Ishikawa (cell line): ENCODE data around the gene APC.

Experiments
- CEBPB ChIP-seq: IDR thresholded peaks from 2 replicates; pipeline ENCODE4 v1.6.1; 2012
- CREB1 ChIP-seq: IDR thresholded peaks from 2 replicates; pipeline ENCODE4 v1.6.1; 2012; ENCODE audit warnings: low read depth
- EGR1 ChIP-seq: IDR thresholded peaks from 2 replicates; pipeline ENCODE4 v1.6.1; 2012
- EP300 ChIP-seq: IDR thresholded peaks from 2 replicates; pipeline ENCODE4 v1.6.1; 2012; ENCODE audit warnings: borderline replicate concordance
- FOXM1 ChIP-seq: IDR thresholded peaks from 2 replicates; pipeline ENCODE4 v1.6.1; 2012; ENCODE audit warnings: low read depth, borderline replicate concordance
- MAX ChIP-seq: IDR thresholded peaks from 2 replicates; pipeline ENCODE4 v1.6.1; 2012
- NFIC ChIP-seq: IDR thresholded peaks from 2 replicates; pipeline ENCODE4 v1.6.1; 2012
- RAD21 ChIP-seq: IDR thresholded peaks from 2 replicates; pipeline ENCODE4 v1.6.1; 2012; ENCODE audit warnings: low read depth
- REST ChIP-seq: IDR thresholded peaks from 2 replicates; pipeline ENCODE4 v1.6.1; 2012; ENCODE audit warnings: low read depth, mild to moderate bottlenecking
- TAF1 ChIP-seq: IDR thresholded peaks from 2 replicates; pipeline ENCODE4 v1.6.1; 2012; ENCODE audit warnings: low read depth, mild to moderate bottlenecking
- TCF12 ChIP-seq: IDR thresholded peaks from 2 replicates; pipeline ENCODE4 v1.6.1; 2012; ENCODE audit warnings: low read depth
- TEAD4 ChIP-seq: IDR thresholded peaks from 2 replicates; pipeline ENCODE4 v1.6.1; 2012
- USF1 ChIP-seq: IDR thresholded peaks from 2 replicates; pipeline ENCODE4 v1.6.1; 2012
- YY1 ChIP-seq: IDR thresholded peaks from 2 replicates; pipeline ENCODE4 v1.6.1; 2012; ENCODE audit warnings: low read depth
- ZBTB7A ChIP-seq: IDR thresholded peaks from 2 replicates; pipeline ENCODE4 v1.6.1; 2012; ENCODE audit warnings: low read depth

The APC gene

GRCh38 chr5:112717506-112718082 lies 20.1 kb upstream of the APC start:
- no peak for TF ChIP-seq NFIC

GRCh38 chr5:112718344-112718743 lies 19.3 kb upstream of the APC start:
- no peak for TF ChIP-seq NFIC
- no peak for TF ChIP-seq TCF12
- no peak for TF ChIP-seq REST

- no peak for TF ChIP-seq TCF12
- no peak for TF ChIP-seq CREB1
- no peak for TF ChIP-seq RAD21
- no peak for TF ChIP-seq MAX
- TF ChIP-seq TAF1, result no peak
- no peak for TF ChIP-seq EGR1
- TF ChIP-seq ZBTB7A, result no peak
- TF ChIP-seq EP300, result no peak
- TF ChIP-seq USF1, result no peak
- no peak for TF ChIP-seq FOXM1
- no peak for TF ChIP-seq TEAD4
- no peak for TF ChIP-seq NFIC
- no peak for TF ChIP-seq YY1
- no peak for TF ChIP-seq REST
- no peak for TF ChIP-seq CEBPB
These were observed 17.1 kb upstream of the APC start for GRCh38 chr5:112720576-112720975.

- TF ChIP-seq EP300 (no peak), EGR1 (no peak), NFIC (no peak), TCF12 (no peak), TEAD4 (no peak), MAX (no peak), TAF1 (no peak), ZBTB7A (no peak)
These were observed 12.8 kb upstream of the APC start for GRCh38 chr5:112724901-112725300.

GRCh38 chr5:112729630-112730029 lies 8.1 kb upstream of the APC start:
- TF ChIP-seq CEBPB (no peak), EP300 (no peak), USF1 (no peak), CREB1 (no peak), MAX (no peak), NFIC (no peak), YY1 (no peak), TAF1 (no peak), RAD21 (no peak), TEAD4 (no peak), FOXM1 (no peak), ZBTB7A (no peak), TCF12 (no peak), EGR1 (no peak), REST (no peak)
